ENCODE data around the gene STX7.
A peak's percentile ranks its signal among the peaks of the same experiment; 100 is the strongest.

Gene STX7

DNA sequence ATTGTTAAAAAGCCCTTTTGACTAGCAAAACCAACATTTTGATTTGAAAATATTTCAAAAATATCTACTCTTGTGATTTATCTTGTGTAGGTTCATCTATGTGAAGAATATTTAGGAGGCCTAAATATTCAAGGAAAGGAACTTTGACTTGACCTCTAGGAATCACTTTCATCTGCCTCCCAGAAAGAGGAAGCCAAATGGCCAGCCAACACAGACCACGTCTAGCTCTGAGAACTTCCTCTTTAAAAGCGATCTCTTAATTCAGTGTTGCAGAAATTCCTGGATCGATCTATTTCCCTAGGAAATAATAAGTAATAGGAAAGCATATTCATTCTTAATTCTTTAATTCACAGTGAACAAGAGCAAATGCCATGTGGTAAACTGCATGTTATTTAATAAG lies 102.1 kb downstream of the STX7 start:
- no peak for DNase-seq

DNA sequence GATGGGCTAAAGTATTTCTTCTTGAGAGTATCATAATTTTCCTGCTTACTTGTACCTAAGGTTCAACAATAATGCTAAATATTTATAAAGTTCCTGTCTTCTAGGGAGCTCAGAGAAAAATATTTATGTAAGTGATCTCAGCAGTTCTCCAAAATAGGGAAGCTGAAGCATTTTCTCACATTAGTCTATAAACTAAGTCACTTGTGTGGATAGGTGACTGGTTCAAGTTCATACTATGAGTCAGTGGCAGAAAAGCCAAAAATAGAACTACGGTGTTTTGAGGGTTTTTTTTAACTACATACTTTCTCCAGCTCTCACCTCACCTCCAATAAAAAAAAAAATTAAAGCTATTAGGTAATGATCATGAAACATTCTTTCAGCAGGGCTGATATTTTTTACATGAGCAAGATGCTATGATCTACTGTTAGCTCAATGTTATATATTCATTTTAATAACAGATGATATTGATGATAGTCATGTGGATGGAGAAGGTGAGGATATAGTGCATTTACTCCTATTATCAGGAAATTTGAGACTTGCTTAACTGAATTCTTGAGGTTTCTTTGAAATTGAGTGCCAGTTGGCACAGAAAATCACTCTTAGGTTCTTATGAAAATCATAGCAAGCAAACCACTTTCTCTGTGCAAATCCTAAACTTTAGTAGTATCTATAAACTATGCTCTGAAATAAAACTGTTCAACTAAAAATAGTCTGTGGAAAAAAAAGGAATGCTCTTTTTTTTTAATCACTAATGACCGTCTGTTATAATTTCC lies 107.6 kb downstream of the STX7 start:
- DNase-seq, result no peak

DNA sequence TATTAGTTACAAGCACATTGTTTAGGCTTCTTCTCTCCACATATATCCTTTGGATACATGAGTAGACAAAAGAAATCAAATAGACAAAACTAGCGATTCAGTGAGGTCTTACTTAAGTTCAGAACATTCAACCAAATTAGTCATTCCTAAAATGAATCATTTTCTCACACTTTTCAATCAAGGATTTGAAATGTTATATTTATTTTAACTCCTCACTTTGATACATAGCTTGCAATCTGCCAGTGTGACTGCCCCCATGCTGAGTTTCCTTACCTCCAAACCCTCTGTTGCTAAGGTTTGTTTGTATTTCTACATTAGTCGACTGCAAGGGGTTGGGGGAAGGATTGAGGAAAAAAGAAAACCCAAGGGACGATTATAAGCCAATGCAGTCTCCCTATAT lies 108.2 kb downstream of the STX7 start:
- DNase-seq, result no peak

DNA sequence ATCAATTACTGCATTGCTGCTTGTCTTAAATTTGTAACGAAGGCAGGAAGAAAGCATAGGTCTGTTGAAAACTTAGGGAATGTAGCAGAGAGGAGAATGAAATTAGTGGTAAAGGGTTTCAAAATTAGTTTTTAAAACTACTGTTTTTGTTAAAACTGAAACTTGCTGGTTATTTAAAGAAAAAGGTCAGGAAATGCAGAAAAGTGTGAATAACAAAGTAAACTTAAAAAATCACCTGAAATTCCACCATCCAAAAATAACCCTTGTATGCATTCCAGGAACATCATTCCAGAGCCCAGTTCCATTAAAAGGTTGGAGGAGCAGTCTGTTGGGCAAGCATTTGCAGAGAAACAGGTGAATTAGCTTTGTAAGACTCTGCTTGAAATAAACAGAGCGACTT lies 108.6 kb downstream of the STX7 start:
- no peak for DNase-seq

DNA sequence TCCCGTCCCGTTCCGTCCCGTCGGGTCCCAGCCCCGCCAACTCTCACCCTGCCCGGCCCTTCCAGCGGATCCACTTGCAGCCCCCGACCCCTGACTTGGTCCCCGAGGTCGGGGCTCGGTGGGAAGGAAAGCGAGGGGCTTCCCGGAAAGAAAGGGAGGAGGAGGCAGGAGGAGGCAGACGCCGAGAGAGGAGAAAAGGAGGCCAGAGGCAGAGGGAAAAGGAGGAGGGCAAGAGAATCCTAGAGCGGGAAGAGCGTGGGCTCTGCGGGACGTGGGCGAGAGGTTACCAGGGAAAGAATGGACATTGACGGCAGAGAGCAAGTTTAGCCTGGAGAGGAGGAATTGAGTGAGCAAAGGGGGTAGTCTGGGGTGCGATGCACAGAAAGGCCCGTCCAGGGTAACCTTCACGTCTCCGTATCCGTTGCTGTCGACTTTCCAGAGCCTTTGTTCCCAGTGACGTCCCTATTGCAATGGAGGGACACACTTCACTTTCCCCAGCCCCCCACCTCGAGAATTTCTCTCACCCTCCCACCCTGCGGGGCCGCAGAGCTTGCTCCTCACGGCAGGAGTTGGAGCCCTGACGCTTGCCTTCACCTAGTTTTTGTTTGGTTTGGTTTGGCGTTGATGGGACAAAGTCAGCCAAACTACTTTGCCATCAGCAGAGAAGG lies 111.2 kb downstream of the STX7 start:
- no peak for DNase-seq

DNA sequence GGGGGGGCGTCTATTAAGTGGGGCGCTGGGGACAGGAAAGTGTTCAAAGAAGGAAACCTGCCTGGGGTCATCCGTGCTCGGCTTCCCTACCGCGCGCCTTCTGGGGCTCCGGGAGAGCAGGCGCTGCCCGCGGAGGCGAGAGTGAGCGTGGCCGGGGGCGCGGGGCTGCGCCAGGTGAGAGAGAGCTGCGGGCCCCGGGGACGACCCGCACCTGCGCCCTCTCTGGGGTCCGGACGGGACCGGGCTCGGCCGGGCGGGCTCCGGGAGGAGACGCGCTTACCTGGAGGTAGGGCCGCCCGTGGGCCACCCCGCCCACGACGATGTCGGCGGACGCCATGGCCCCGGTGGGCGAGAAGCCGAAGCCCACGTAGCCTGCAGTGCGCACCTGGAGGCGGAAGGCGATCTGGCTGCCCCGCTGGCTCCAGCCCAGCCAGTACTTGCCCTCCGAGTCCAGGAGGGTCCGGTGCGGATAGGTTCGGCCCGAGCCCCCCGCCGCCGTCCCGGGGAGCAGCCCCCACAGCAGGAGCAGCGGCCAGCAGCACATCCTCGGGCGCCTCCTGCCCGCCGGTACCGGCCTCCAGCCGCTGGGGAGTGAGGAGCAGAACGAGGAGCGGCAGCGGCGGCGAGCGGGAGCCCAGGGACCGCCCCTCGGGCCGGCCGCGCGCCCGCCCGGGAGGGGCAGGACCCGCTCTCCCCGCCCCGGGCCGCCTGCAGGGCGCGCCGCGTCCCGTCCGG lies 111.9 kb downstream of the STX7 start, which contains the start of gene MOXD1:
MOXD1 (minus strand) TSS at position 593 of the 735 bp plus-strand sequence; CDS start at position 544, 49 bp downstream.
- no peak for DNase-seq

DNA sequence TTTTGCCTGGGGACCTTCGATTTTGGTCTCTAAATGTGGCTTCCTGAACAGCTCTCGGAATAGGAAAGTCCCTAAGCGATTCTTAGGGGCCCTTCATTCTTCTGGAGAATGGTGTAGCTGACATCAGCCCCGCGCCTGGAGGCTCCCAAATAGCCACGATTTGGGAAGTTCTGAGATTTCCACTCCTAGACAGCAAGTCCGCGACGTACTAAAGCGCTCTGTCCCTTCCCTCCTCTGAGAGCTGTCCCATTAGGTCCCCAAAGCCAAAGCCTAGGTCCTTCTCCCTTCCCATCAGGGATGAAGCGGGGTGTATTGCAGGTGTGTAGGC lies 112.4 kb downstream of the STX7 start:
- no peak for DNase-seq

DNA sequence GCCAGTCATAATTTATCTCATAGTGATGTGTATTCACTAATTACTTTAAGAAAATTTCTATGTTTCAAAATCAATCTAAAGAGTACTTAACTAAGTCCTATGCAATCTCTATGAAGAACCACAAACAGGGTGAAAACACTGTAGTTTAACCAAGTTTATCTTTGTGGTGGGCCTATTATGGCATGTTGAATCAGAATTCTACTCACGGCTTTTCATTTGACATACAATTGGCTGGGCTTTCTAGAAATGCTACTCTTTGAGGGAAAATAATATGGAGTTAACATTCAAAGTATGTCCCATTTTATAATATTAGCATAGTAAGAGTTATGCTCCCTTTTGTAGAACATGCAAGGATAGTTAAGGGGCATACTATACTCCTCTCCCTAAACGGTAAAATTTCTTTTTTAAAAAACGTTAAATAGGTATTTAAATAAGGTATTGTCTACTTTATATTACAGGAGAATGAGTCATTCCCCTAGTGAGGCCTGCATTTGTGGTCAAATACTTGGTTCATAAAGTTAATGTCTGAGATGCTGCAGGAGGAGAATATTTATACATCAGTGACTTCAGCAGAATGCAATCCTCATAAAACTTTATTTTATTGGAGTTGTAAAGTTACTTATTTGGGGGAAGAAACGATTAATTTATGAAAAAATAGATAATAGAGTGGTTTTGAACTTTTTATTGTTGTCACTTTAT lies 113.4 kb downstream of the STX7 start:
- DNase-seq, result peak; percentile 50
